H9 (cell line): ENCODE measurements around the gene ZG16. TPM values are rescaled to one million over a fixed set of nuclear protein-coding genes. Genes with fewer than 3 reads are reported as not detected.
A peak's percentile ranks its signal among the peaks of the same experiment; 100 is the strongest.

Experiments used
- DNase-seq: peaks from one replicate; pipeline ENCODE4 v3.0.0-alpha.2; 2017
- H2AFZ ChIP-seq: one replicate; pipeline ENCODE4 v1.6.1; 2013; ENCODE audit warnings: mild to moderate bottlenecking, low read length, control low read depth, moderate library complexity
- H2AK5ac ChIP-seq: 2 replicates; pipeline ENCODE4 v1.6.1; 2013; ENCODE audit warnings: low read length, control low read depth, mixed read lengths; ENCODE audit not compliant: insufficient read length
- H2BK120ac ChIP-seq: one replicate; pipeline ENCODE4 v1.6.1; 2013; ENCODE audit warnings: low read depth, mild to moderate bottlenecking, low read length, control low read depth, inconsistent platforms; ENCODE audit not compliant: poor library complexity, severe bottlenecking
- H2BK12ac ChIP-seq: 2 replicates; pipeline ENCODE4 v1.6.1; 2013; ENCODE audit warnings: low read length, control low read depth, mixed read lengths, low read depth; ENCODE audit not compliant: insufficient read length
- H2BK15ac ChIP-seq: 2 replicates; pipeline ENCODE4 v1.6.1; 2013; ENCODE audit warnings: low read depth, low read length, control low read depth
- H2BK20ac ChIP-seq: one replicate; pipeline ENCODE4 v1.6.1; 2013; ENCODE audit warnings: low read depth, mild to moderate bottlenecking, low read length, control low read depth, inconsistent platforms; ENCODE audit not compliant: poor library complexity, severe bottlenecking
- H2BK5ac ChIP-seq: 2 replicates; pipeline ENCODE4 v1.6.1; 2013; ENCODE audit warnings: low read length, control low read depth, mixed read lengths; ENCODE audit not compliant: insufficient read length
- H3K14ac ChIP-seq: 2 replicates; pipeline ENCODE4 v1.6.1; 2013; ENCODE audit warnings: low read length, control low read depth; ENCODE audit not compliant: insufficient read depth
- H3K18ac ChIP-seq: 2 replicates; pipeline ENCODE4 v1.6.1; 2013; ENCODE audit warnings: low read depth, mild to moderate bottlenecking, mixed read lengths, low read length, control low read depth; ENCODE audit not compliant: insufficient read length
- H3K23ac ChIP-seq: 2 replicates; pipeline ENCODE4 v1.6.1; 2013; ENCODE audit warnings: low read length, control low read depth, mixed read lengths, low read depth; ENCODE audit not compliant: insufficient read length
- H3K23me2 ChIP-seq: 2 replicates; pipeline ENCODE4 v1.6.1; 2013; ENCODE audit warnings: low read depth, mild to moderate bottlenecking, mixed read lengths, low read length, control low read depth; ENCODE audit not compliant: insufficient read length, poor library complexity, severe bottlenecking
- H3K27ac ChIP-seq: 2 replicates; pipeline ENCODE4 v1.5.1; 2013; ENCODE audit warnings: low read length, control low read depth, mixed read lengths, low read depth; ENCODE audit not compliant: insufficient read length
- H3K27me3 ChIP-seq: 2 replicates; pipeline ENCODE4 v1.6.1; 2013; ENCODE audit warnings: low read length, control low read depth, inconsistent platforms; ENCODE audit not compliant: insufficient read depth
- H3K4ac ChIP-seq: 2 replicates; pipeline ENCODE4 v1.6.1; 2013; ENCODE audit warnings: low read depth, mild to moderate bottlenecking, control low read depth, inconsistent platforms, low read length, moderate library complexity
- H3K4me1 ChIP-seq: 2 replicates; pipeline ENCODE4 v1.6.1; 2013; ENCODE audit warnings: low read length, control low read depth, inconsistent platforms; ENCODE audit not compliant: insufficient read depth
- H3K4me2 ChIP-seq: 2 replicates; pipeline ENCODE4 v1.6.1; 2013; ENCODE audit warnings: low read length, control low read depth, mixed read lengths; ENCODE audit not compliant: insufficient read length, insufficient read depth
- H3K56ac ChIP-seq: 2 replicates; pipeline ENCODE4 v1.6.1; 2013; ENCODE audit warnings: low read depth, mild to moderate bottlenecking, mixed read lengths, low read length, control low read depth; ENCODE audit not compliant: insufficient read length
- H3K79me1 ChIP-seq: 2 replicates; pipeline ENCODE4 v1.6.1; 2013; ENCODE audit warnings: low read depth, mild to moderate bottlenecking, moderate library complexity, low read length, control low read depth, inconsistent platforms; ENCODE audit not compliant: insufficient read depth, poor library complexity, severe bottlenecking
- H3K79me2 ChIP-seq: 2 replicates; pipeline ENCODE4 v1.6.1; 2013; ENCODE audit warnings: low read length, control low read depth, inconsistent platforms; ENCODE audit not compliant: insufficient read depth
- H3K9ac ChIP-seq: 2 replicates; pipeline ENCODE4 v1.6.1; 2013; ENCODE audit warnings: low read length, control low read depth, mixed read lengths; ENCODE audit not compliant: insufficient read length; ENCODE audit errors: extremely low read depth
- H3K9me3 ChIP-seq: one replicate; pipeline ENCODE4 v1.6.1; 2013; ENCODE audit warnings: low read depth, low read length, inconsistent platforms; ENCODE audit not compliant: control insufficient read depth
- H3T11ph ChIP-seq: one replicate; pipeline ENCODE4 v1.6.1; 2013; ENCODE audit warnings: mild to moderate bottlenecking, low read length, control low read depth, inconsistent platforms
- H4K20me1 ChIP-seq: one replicate; pipeline ENCODE4 v1.6.1; 2013; ENCODE audit not compliant: control insufficient read depth, insufficient read length, insufficient read depth
- H4K5ac ChIP-seq: 2 replicates; pipeline ENCODE4 v1.6.1; 2013; ENCODE audit warnings: low read depth, mild to moderate bottlenecking, mixed read lengths, low read length, control low read depth; ENCODE audit not compliant: insufficient read length
- H4K8ac ChIP-seq: replicated peaks from 2 replicates; pipeline ENCODE4 v1.6.1; 2013; ENCODE audit warnings: low read length, control low read depth, mixed read lengths, low read depth; ENCODE audit not compliant: insufficient read length
- H4K91ac ChIP-seq: 2 replicates; pipeline ENCODE4 v1.6.1; 2013; ENCODE audit warnings: low read depth, mild to moderate bottlenecking, moderate library complexity, mixed read lengths, low read length, control low read depth; ENCODE audit not compliant: insufficient read length
- H3K27ac Mint-ChIP-seq, 3 experiments: 2 replicates in 2 of 3; 3 replicates in 1 of 3; pipeline ENCODE4 v1.8.0; 2020 to 2021; ENCODE audit warnings: mixed read lengths in 3 of 3, mild to moderate bottlenecking in 1 of 3, moderate library complexity in 1 of 3
- H3K27me3 Mint-ChIP-seq: 2 replicates; pipeline ENCODE4 v1.8.0; 2021; ENCODE audit warnings: low read depth, mild to moderate bottlenecking, moderate library complexity, mixed read lengths
- H3K36me3 Mint-ChIP-seq, 3 experiments: 2 replicates in 2 of 3; 3 replicates in 1 of 3; pipeline ENCODE4 v1.8.0; 2020 to 2021; ENCODE audit warnings: low read depth in 3 of 3, mixed read lengths in 3 of 3; ENCODE audit not compliant: insufficient read depth in 1 of 3
- H3K4me1 Mint-ChIP-seq, 2 experiments: 2 replicates each; pipeline ENCODE4 v1.8.0; 2020; ENCODE audit warnings: mixed read lengths in 2 of 2
- H3K4me3 Mint-ChIP-seq, 2 experiments: 2 replicates in 1 of 2; 3 replicates in 1 of 2; pipeline ENCODE4 v1.8.0; 2020 to 2021; ENCODE audit warnings: mild to moderate bottlenecking in 2 of 2, mixed read lengths in 2 of 2, moderate library complexity in 1 of 2
- H3K9me3 Mint-ChIP-seq, 2 experiments: 2 replicates in 1 of 2; 3 replicates in 1 of 2; pipeline ENCODE4 v1.8.0; 2020; ENCODE audit warnings: mild to moderate bottlenecking in 2 of 2, mixed read lengths in 2 of 2, moderate library complexity in 1 of 2
- CTCF ChIP-seq: fragments of 200-600 bp; sonication (generic); conservative IDR thresholded peaks from 3 replicates; pipeline ENCODE4 v1.8.0; 2021; ENCODE audit warnings: antibody characterized with exemption, mild to moderate bottlenecking
- WGBS: extraction: QIAGEN DNeasy Blood & Tissue Kit; methylation state at CpG from one replicate; pipeline ENCODE4 v1.1.7; 2013; ENCODE audit warnings: missing lambda C conversion rate, low lambda C conversion rate, mixed read lengths; ENCODE audit not compliant: insufficient read length; ENCODE audit errors: extremely low coverage; 5-methylcytosine and 5-hydroxymethylcytosine counted together
- total RNA-seq: library from RNA; stranded (reverse); gene quantifications from 2 replicates; pipeline ENCODE4 v1.2.1, GENCODE V29; 2021

The ZG16 gene
- total RNA-seq, 1 experiment from 2014 or later: not detected

DNA sequence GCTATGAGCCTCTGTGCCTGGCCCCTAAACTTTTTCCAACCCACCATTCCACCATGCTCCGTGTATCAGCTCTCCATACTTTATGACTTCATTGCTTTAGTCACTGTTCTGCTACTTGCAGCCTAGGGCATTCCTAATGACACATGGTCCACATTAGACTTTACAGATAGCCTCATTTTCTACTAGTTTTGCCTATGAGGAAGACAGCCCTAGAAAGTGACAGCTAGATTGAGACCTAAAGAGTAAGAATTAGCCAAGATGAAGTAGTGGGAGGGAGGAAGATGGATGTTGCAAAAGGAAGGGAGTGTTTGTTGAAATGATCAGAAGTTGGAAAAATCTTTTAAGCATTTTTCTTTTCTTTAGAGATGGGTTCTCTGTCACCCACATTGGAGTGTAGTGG, 43.3 kb upstream of the ZG16 start:
- H3K4me2 ChIP-seq: no peak overlapping the region
- no peaks in the 10 kb centered on the region for H3K27me3 ChIP-seq
- H2BK15ac ChIP-seq: no peak overlapping the region
- peaks cover 3% of the 10 kb centered on the region for H4K20me1 ChIP-seq
- Mint-ChIP-seq H3K4me3 (no peak overlapping the region), H3K27me3 (no peaks in the 10 kb centered on the region; the same call in 1 of the 2 replicates), H3K4me1 (0 out of 4 replicates have a peak, but pooled peaks cover 0 to 3% of the 10 kb centered on the region in 2 experiments), H3K36me3 (peaks cover 40 to 85% (median 75%) of the 10 kb centered on the region in 3 experiments), H3K27ac (peak overlapping the region in 1 of 3 experiments; percentile 38; a peak in 2 of 7 replicates), H3K9me3 (no peaks in the 10 kb centered on the region)
- no peak overlapping the region for H2BK120ac ChIP-seq
- H3K27ac ChIP-seq: no peak overlapping the region
- no peak overlapping the region for H3K4ac ChIP-seq
- H2BK12ac ChIP-seq: no peak overlapping the region
- no peak overlapping the region for H4K8ac ChIP-seq
- H3K23me2 ChIP-seq: no peaks in the 10 kb centered on the region
- TF ChIP-seq CTCF: no peak
- H2BK5ac ChIP-seq: no peak overlapping the region
- H3K14ac ChIP-seq: no peak overlapping the region
- no peak overlapping the region for H2AK5ac ChIP-seq
- H3K23ac ChIP-seq: no peak overlapping the region
- no peaks in the 10 kb centered on the region for H3K79me1 ChIP-seq
- H3K79me2 ChIP-seq: no peaks in the 10 kb centered on the region
- no peak overlapping the region for H2AFZ ChIP-seq
- no peak overlapping the region for H4K91ac ChIP-seq
- no peak overlapping the region for H3K56ac ChIP-seq
- H3K18ac ChIP-seq: no peak overlapping the region
- no peak overlapping the region for H3K9ac ChIP-seq
- no peak overlapping the region for H2BK20ac ChIP-seq
- H3K4me1 ChIP-seq: no peaks in the 10 kb centered on the region
- no CpG with 5 or more reads among the region's 1 CpG for WGBS
- H4K5ac ChIP-seq: no peak overlapping the region
- DNase-seq: no peak
- no peak overlapping the region for H3T11ph ChIP-seq
- no peaks in the 10 kb centered on the region for H3K9me3 ChIP-seq
